Activated T-helper 17 cell treated with anti-CD3 and anti-CD28 coated beads, Interleukin-2, amount 50 U/mL, for 72 hours (primary cell): ENCODE results near the gene NECAB2. TPM values are rescaled to one million over a fixed set of nuclear protein-coding genes. Genes with fewer than 3 reads are reported as not detected.
"Not testable (repeated sequence)": the region's sequence is repeated elsewhere in the genome, so short reads cannot be mapped to it uniquely, and the experiment has no call there.

Experiments used
- ATAC-seq: fragments of 150-1000 bp; cut with Tn5 transposase; replicated peaks from 2 replicates; pipeline ENCODE4 v1.10.0; 2021; ENCODE audit warnings: mild to moderate bottlenecking, moderate library complexity
- H3K27ac Mint-ChIP-seq: one replicate; pipeline ENCODE4 v1.8.0; 2022; ENCODE audit warnings: mixed read lengths
- H3K27me3 Mint-ChIP-seq: one replicate; pipeline ENCODE4 v1.8.0; 2022; ENCODE audit warnings: mixed read lengths
- H3K36me3 Mint-ChIP-seq: one replicate; pipeline ENCODE4 v1.8.0; 2022; ENCODE audit warnings: low read depth, mild to moderate bottlenecking, mixed read lengths
- H3K4me1 Mint-ChIP-seq: one replicate; pipeline ENCODE4 v1.8.0; 2022; ENCODE audit warnings: mixed read lengths
- H3K4me3 Mint-ChIP-seq: one replicate; pipeline ENCODE4 v1.8.0; 2022; ENCODE audit warnings: mild to moderate bottlenecking, mixed read lengths
- H3K9me3 Mint-ChIP-seq: one replicate; pipeline ENCODE4 v1.8.0; 2022; ENCODE audit warnings: mixed read lengths
- total RNA-seq, 2 donors: library from RNA; stranded (reverse); gene quantifications; one replicate each; pipeline ENCODE4 v1.2.3, GENCODE V29; 2022

Gene NECAB2
- total RNA-seq, 2 donors from 2014 or later: not detected

GRCh38 chr16:83932955-83933673, 34.9 kb upstream of the NECAB2 start:
- no peak for ATAC-seq
- no peaks in the 10 kb centered on the region for H3K9me3 Mint-ChIP-seq
- H3K27me3 Mint-ChIP-seq: no peaks in the 10 kb centered on the region
- H3K27ac Mint-ChIP-seq: no peak overlapping the region
- H3K4me1 Mint-ChIP-seq: no peaks in the 10 kb centered on the region
- no peaks in the 10 kb centered on the region for H3K36me3 Mint-ChIP-seq
- no peak overlapping the region for H3K4me3 Mint-ChIP-seq

GRCh38 chr16:83933885-83934683, 34.0 kb upstream of the NECAB2 start:
- Mint-ChIP-seq H3K36me3 (no peaks in the 10 kb centered on the region), H3K27ac (no peak overlapping the region), H3K9me3 (no peaks in the 10 kb centered on the region), H3K4me1 (no peaks in the 10 kb centered on the region), H3K4me3 (no peak overlapping the region), H3K27me3 (no peaks in the 10 kb centered on the region)
- no peak for ATAC-seq

GRCh38 chr16:83934684-83934977, 33.4 kb upstream of the NECAB2 start:
- H3K9me3 Mint-ChIP-seq: no peaks in the 10 kb centered on the region
- peaks cover 5% of the 10 kb centered on the region for H3K4me1 Mint-ChIP-seq
- H3K36me3 Mint-ChIP-seq: no peaks in the 10 kb centered on the region
- no peaks in the 10 kb centered on the region for H3K27me3 Mint-ChIP-seq
- H3K4me3 Mint-ChIP-seq: no peak overlapping the region
- ATAC-seq: no peak
- no peak overlapping the region for H3K27ac Mint-ChIP-seq

GRCh38 chr16:83935005-83935857, 32.8 kb upstream of the NECAB2 start:
- H3K36me3 Mint-ChIP-seq: no peaks in the 10 kb centered on the region

GRCh38 chr16:83935858-83936255, 32.2 kb upstream of the NECAB2 start:
- H3K4me3 Mint-ChIP-seq: no peak overlapping the region
- no peaks in the 10 kb centered on the region for H3K27me3 Mint-ChIP-seq
- ATAC-seq: no peak
- H3K9me3 Mint-ChIP-seq: no peaks in the 10 kb centered on the region
- H3K36me3 Mint-ChIP-seq: no peaks in the 10 kb centered on the region
- no peak overlapping the region for H3K27ac Mint-ChIP-seq
- peaks cover 5% of the 10 kb centered on the region for H3K4me1 Mint-ChIP-seq

More at GRCh38 chr16:83935005-83935857, 32.8 kb upstream of the NECAB2 start:
- no peak for ATAC-seq
- H3K4me1 Mint-ChIP-seq: peaks cover 5% of the 10 kb centered on the region
- H3K27me3 Mint-ChIP-seq: no peaks in the 10 kb centered on the region
- no peaks in the 10 kb centered on the region for H3K9me3 Mint-ChIP-seq
- no peak overlapping the region for H3K4me3 Mint-ChIP-seq
- no peak overlapping the region for H3K27ac Mint-ChIP-seq

GRCh38 chr16:83936581-83937165, 31.4 kb upstream of the NECAB2 start:
- no peaks in the 10 kb centered on the region for H3K36me3 Mint-ChIP-seq
- H3K27ac Mint-ChIP-seq: peak overlapping the region; percentile 18
- H3K4me1 Mint-ChIP-seq: peaks cover 5% of the 10 kb centered on the region
- H3K9me3 Mint-ChIP-seq: no peaks in the 10 kb centered on the region
- no peak for ATAC-seq
- no peaks in the 10 kb centered on the region for H3K27me3 Mint-ChIP-seq
- H3K4me3 Mint-ChIP-seq: no peak overlapping the region

GRCh38 chr16:83937267-83937666, 30.8 kb upstream of the NECAB2 start:
- H3K27ac Mint-ChIP-seq: no peak overlapping the region
- no peaks in the 10 kb centered on the region for H3K27me3 Mint-ChIP-seq
- no peaks in the 10 kb centered on the region for H3K9me3 Mint-ChIP-seq
- no peak overlapping the region for H3K4me3 Mint-ChIP-seq
- H3K36me3 Mint-ChIP-seq: no peaks in the 10 kb centered on the region
- H3K4me1 Mint-ChIP-seq: peaks cover 5% of the 10 kb centered on the region
- no peak for ATAC-seq

GRCh38 chr16:83937922-83938885, 29.8 kb upstream of the NECAB2 start:
- H3K36me3 Mint-ChIP-seq: no peaks in the 10 kb centered on the region
- no peak for ATAC-seq

GRCh38 chr16:83939266-83939855, 28.7 kb upstream of the NECAB2 start:
- peak overlapping the region; percentile 78 for H3K27ac Mint-ChIP-seq
- no peaks in the 10 kb centered on the region for H3K36me3 Mint-ChIP-seq

More at GRCh38 chr16:83937922-83938885, 29.8 kb upstream of the NECAB2 start:
- Mint-ChIP-seq H3K27ac (no peak overlapping the region), H3K4me3 (no peak overlapping the region), H3K9me3 (no peaks in the 10 kb centered on the region), H3K27me3 (no peaks in the 10 kb centered on the region), H3K4me1 (peaks cover 5% of the 10 kb centered on the region)

GRCh38 chr16:83940119-83940518, 27.9 kb upstream of the NECAB2 start:
- Mint-ChIP-seq H3K9me3 (no peaks in the 10 kb centered on the region), H3K27me3 (no peaks in the 10 kb centered on the region), H3K36me3 (no peaks in the 10 kb centered on the region), H3K27ac (no peak overlapping the region), H3K4me1 (peaks cover 5% of the 10 kb centered on the region), H3K4me3 (no peak overlapping the region)
- no peak for ATAC-seq

More at GRCh38 chr16:83939266-83939855, 28.7 kb upstream of the NECAB2 start:
- H3K4me3 Mint-ChIP-seq: no peak overlapping the region
- no peak for ATAC-seq
- H3K4me1 Mint-ChIP-seq: peaks cover 5% of the 10 kb centered on the region
- H3K9me3 Mint-ChIP-seq: no peaks in the 10 kb centered on the region
- no peaks in the 10 kb centered on the region for H3K27me3 Mint-ChIP-seq

GRCh38 chr16:83940630-83941378, 27.2 kb upstream of the NECAB2 start:
- Mint-ChIP-seq H3K9me3 (no peaks in the 10 kb centered on the region), H3K27me3 (no peaks in the 10 kb centered on the region), H3K27ac (no peak overlapping the region), H3K4me3 (no peak overlapping the region), H3K36me3 (no peaks in the 10 kb centered on the region), H3K4me1 (peaks cover 5% of the 10 kb centered on the region)
- no peak for ATAC-seq

GRCh38 chr16:83941546-83941945, 26.5 kb upstream of the NECAB2 start:
- H3K27ac Mint-ChIP-seq, H3K27me3 Mint-ChIP-seq, H3K9me3 Mint-ChIP-seq, H3K4me1 Mint-ChIP-seq, H3K4me3 Mint-ChIP-seq, H3K36me3 Mint-ChIP-seq, ATAC-seq: not testable (repeated sequence)

GRCh38 chr16:83942074-83942473, 26.0 kb upstream of the NECAB2 start:
- Mint-ChIP-seq H3K36me3 (no peaks in the 10 kb centered on the region), H3K4me3 (no peak overlapping the region), H3K9me3 (no peaks in the 10 kb centered on the region), H3K4me1 (peaks cover 5% of the 10 kb centered on the region), H3K27me3 (no peaks in the 10 kb centered on the region), H3K27ac (no peak overlapping the region)
- no peak for ATAC-seq
